NK-92 (cell line): ENCODE results near the gene RPS19.

Source experiments
- DNase-seq: peaks from one replicate; lab custom pipeline; 2025; ENCODE audit not compliant: unreplicated experiment; lab: John Stamatoyannopoulos, UW

RPS19 gene

GRCh38 chr19:41859618-41860418 is at the start of gene RPS19:
Gene RPS19, plus strand, starts transcription at chr19:41860255. Its CDS starts 520 bp downstream, at chr19:41860775.
- peak; percentile 86 for DNase-seq

DNA sequence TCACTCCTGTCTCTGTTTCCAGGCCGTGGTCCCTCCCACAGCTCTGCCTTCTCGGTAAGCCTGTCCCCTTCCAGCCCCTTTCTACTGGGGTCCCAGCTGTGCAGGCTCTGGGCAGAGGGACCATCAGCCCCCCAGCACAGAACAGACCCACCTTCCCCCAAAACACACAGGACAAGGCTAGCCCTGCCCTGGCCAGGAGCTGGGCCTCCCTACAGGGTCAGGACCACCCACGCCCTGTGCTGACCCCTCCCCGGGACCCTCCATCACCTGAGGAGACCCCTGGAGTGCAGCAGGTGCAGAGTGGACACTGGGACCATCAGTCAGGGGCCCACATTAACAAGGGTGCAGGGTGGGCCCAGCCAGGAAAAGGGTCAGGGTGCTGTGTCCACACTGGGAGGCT is 49.8 kb upstream of the RPS19 start:
- no peak for DNase-seq

DNA sequence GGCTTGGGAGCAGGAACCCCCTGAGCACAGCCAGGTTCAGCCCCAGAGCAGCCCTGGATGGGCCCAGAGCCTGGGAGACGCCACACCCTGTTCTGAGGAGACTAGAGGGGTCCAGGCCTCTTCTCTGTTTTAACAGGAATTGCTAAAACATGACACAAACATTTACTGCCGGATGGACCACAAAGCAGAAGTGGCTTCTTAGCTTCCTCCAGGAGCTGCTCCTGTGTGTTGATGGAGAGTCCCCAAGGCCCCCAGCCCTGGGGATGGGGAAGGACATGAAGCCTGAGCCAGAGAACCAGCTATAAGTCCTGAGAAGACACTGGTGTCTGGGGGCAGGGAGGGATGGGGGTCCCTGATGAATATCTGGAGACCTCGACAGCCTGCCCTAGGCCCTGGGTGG is 49.0 kb upstream of the RPS19 start:
- DNase-seq: no peak

DNA sequence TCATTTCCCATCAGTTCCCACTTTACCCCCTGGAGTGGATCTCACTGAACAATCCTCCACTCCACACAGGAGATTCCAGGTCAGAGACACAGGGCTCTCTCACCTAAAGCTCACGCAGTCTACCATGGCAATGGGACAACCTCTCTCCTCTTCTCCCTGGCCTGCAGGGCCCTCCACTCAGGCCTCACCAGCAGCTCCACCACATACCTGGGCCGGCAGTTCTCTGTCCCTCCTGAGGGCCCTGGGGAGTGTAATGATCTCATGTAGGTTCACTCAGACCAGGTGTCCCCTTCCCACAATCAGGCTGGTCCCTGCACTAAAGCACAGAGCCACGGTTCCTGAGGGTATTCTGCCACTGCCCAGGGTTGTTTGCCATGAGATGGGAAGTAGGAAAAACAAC is 48.1 kb upstream of the RPS19 start:
- no peak for DNase-seq

GRCh38 chr19:41813911-41814310 is 46.1 kb upstream of the RPS19 start:
- DNase-seq: no peak

DNA sequence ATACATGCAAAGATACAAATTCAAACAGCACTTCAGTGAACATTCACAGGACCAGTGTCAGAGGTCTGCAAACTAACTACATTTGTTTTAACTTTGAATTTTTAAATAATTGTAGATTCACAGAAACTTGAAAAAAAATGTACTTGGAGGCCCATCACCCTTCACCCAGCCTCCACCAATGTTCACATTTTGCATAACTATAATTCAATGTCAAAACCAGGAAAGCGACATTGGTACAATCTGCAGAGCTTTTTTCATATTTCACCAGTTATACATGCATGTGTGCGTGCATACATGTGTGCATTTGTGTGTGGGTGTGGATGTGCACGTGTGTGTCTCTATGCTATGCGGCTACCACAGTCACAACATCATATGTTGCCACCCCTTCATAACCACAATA is 44.8 kb upstream of the RPS19 start:
- no peak for DNase-seq

GRCh38 chr19:41816761-41817160 is 43.3 kb upstream of the RPS19 start:
- DNase-seq: no peak

- no peak for DNase-seq
Measured at GRCh38 chr19:41821003-41821735, 38.9 kb upstream of the RPS19 start.

GRCh38 chr19:41837981-41838708 is 21.9 kb upstream of the RPS19 start:
- DNase-seq: no peak

DNA sequence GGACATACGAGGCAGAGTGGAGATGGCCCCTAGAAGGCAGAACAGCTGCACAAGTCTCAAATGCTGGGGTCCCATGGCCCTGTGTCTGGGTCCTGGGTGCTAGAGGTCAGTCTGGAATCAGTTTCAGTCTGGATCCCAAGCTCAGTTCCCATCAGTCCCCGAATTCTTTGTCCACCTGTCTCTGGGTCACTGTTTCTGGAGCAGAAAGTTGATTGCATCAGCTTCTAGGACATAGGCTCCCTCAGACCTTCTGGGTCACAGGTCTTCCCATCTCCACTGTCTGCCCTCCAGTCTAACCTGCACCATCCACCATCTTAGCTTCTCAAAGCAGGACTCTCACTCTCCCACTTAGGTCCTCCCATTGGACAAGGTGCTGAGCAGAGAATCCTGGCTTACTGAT is 20.8 kb upstream of the RPS19 start:
- DNase-seq: no peak

DNA sequence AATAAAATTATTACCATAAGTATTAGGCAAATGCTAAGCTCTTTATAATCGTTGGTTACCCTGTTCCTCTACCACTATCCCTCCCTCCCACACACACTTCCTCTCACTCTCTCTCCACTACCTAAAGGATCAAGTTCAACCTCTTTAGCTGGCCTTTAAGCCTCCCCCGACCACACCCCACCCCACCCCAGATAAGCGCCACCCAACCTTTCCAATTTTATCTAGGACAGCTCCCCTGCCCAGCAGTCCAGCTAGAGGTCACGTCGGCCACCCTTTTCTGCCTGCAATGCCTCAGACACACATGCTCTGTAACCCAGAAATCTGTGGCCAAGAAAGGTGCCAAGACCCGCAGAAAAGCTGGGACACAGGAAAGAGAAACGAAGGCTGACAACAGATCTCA is 16.7 kb upstream of the RPS19 start:
- no peak for DNase-seq

GRCh38 chr19:41844601-41845000 is 15.5 kb upstream of the RPS19 start, which contains the start of gene LYPD4:
Gene LYPD4, minus strand, starts transcription at chr19:41844683. Its CDS starts 5,398 bp downstream, at chr19:41839285.
- no peak for DNase-seq

GRCh38 chr19:41845001-41845050 is 15.2 kb upstream of the RPS19 start, which contains the start of gene DMRTC2:
Gene DMRTC2, plus strand, starts transcription at chr19:41845042. Its CDS starts 2,387 bp downstream, at chr19:41847429.
- no peak for DNase-seq

- no peak for DNase-seq
Measured at GRCh38 chr19:41845051-41845590, 14.9 kb upstream of the RPS19 start.

DNA sequence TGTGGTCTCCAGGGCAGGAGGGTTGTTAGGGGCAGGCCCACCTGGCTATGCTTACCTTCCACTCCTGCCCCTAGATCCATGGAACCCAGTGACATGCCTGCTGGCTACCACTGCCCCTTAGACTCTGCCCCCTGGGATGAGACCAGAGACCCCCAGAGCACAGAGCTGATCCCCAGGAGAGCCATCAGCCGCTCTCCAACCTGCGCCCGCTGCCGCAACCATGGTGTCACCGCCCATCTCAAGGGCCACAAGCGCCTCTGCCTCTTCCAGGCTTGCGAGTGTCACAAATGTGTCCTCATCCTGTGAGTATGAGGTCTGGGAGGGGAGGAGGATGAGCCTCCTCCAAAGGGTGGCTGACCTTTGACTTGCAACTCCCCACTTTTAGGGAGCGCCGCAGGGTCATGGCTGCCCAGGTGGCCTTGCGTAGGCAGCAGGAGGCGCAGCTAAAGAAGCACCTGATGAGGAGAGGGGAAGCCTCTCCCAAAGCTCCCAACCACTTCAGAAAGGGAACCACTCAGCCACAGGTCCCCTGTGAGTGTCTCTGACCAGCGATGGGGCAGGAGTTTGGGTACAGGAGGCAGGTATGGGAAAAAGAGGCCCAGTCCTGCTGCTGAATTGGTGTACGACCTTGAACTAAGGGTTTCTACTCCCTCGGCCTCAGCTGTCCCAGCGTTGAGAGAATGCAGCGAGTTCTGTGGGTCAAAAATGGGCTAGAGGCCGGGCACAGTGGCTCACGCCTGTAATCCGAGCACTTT is 12.5 kb upstream of the RPS19 start:
- no peak for DNase-seq

DNA sequence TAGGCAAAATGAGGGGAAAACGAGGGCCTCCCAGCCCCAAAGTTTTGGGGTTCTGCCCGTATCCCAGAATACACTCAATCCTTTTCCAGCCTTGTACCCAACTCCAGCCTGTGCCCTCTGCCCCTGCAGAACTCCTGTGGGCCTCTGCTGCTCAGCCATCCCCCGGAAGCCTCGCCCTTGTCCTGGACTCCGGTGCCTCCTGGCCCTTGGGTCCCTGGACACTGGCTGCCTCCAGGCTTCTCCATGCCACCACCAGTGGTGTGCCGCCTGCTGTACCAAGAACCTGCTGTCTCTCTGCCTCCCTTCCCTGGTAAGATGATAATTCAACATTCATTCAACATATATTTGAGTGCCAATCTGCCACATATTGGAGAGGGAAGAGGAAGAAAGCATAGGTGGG is 11.4 kb upstream of the RPS19 start:
- DNase-seq: no peak

- DNase-seq: no peak
Measured at GRCh38 chr19:41849067-41849466, 11.0 kb upstream of the RPS19 start.

GRCh38 chr19:41850381-41850780 is 9.7 kb upstream of the RPS19 start:
- no peak for DNase-seq

GRCh38 chr19:41851456-41851855 is 8.6 kb upstream of the RPS19 start:
- no peak for DNase-seq

- DNase-seq: no peak
Measured at GRCh38 chr19:41853344-41853743, 6.7 kb upstream of the RPS19 start.

DNA sequence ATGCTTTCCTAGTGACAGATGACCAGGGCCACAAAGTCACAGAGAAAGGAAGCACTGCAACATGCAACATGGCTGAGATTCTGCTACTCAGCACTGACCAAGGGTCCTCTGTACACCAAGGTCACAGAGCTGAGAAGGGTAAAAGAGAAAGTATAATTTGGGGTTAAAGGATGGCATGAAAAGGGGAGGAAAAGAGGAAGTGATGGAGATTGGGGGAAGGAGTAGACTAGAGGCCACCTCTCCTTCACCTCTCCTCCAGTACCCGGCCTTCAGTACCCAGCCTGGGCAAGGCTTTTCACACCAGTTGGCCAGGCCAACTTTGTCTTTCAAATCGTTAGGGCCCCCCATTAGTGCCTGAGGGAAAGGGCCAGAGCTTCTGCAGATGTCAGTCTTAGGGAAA is 6.3 kb upstream of the RPS19 start:
- DNase-seq: no peak
